ENCODE data around the gene WNK2.
"Not testable (repeated sequence)": the region's sequence is repeated elsewhere in the genome, so short reads cannot be mapped to it uniquely, and the experiment has no call there.

Gene WNK2

GRCh38 chr9:93341820-93342219 is 157.9 kb downstream of the WNK2 start:
- DNase-seq, result not testable (repeated sequence)

- peak in 5 of 14 donors; percentile 16 to 56 (median 21) for DNase-seq
Measured at GRCh38 chr9:93342428-93342827, 158.5 kb downstream of the WNK2 start.

GRCh38 chr9:93343663-93344062 is 159.7 kb downstream of the WNK2 start:
- no peak for DNase-seq

GRCh38 chr9:93345643-93346230 is 161.8 kb downstream of the WNK2 start:
- peak in 1 of 14 donors; percentile 26 for DNase-seq

- peak in 6 of 14 donors; percentile 14 to 55 (median 28) for DNase-seq
Measured at GRCh38 chr9:93346231-93347112, 162.5 kb downstream of the WNK2 start.

GRCh38 chr9:93347371-93347975 is 163.5 kb downstream of the WNK2 start:
- not testable (repeated sequence) for DNase-seq

GRCh38 chr9:93353413-93354310 is 169.7 kb downstream of the WNK2 start:
- DNase-seq, result not testable (repeated sequence)

GRCh38 chr9:93354451-93354850 is 170.5 kb downstream of the WNK2 start:
- DNase-seq, result no peak

GRCh38 chr9:93355827-93356226 is 171.9 kb downstream of the WNK2 start:
- DNase-seq, result no peak

- DNase-seq, result no peak
Measured at GRCh38 chr9:93357649-93358048, 173.7 kb downstream of the WNK2 start.

- DNase-seq, result not testable (repeated sequence)
Measured at GRCh38 chr9:93359907-93360306, 176.0 kb downstream of the WNK2 start.

GRCh38 chr9:93361995-93362394 is 178.1 kb downstream of the WNK2 start:
- DNase-seq, result no peak

- DNase-seq, result no peak
Measured at GRCh38 chr9:93364734-93365426, 180.9 kb downstream of the WNK2 start.

GRCh38 chr9:93365427-93366118 is 181.6 kb downstream of the WNK2 start:
- DNase-seq, result no peak

- DNase-seq, result no peak
Measured at GRCh38 chr9:93366119-93366447, 182.1 kb downstream of the WNK2 start.

- not testable (repeated sequence) for DNase-seq
Measured at GRCh38 chr9:93366486-93366885, 182.5 kb downstream of the WNK2 start.

- no peak for DNase-seq
Measured at GRCh38 chr9:93368437-93368836, 184.5 kb downstream of the WNK2 start.

GRCh38 chr9:93369686-93370085 is 185.7 kb downstream of the WNK2 start:
- no peak for DNase-seq

All from C1 segment of cervical spinal cord (tissue), 14 donors.